ENCODE data around the gene NAGLU. TPM values are rescaled to one million over a fixed set of nuclear protein-coding genes. Genes with fewer than 3 reads are reported as not detected.
A peak's percentile ranks its signal among the peaks of the same experiment; 100 is the strongest.

NAGLU gene
- total and polyA plus RNA-seq, 2 of the 13 experiments (the other 11 are each of a cell fraction or from before 2014, with no cell fraction given): 28.2 to 40.1 TPM

GRCh38 chr17:42548070-42548837 is 12.2 kb downstream of the NAGLU start (continued):
- TF ChIP-seq NR0B2 (CRISPR knock-in tag; IDR thresholded peaks at IDR 0.05) (peak; percentile 40; the same call in 1 of the 2 replicates), CBFB (CRISPR knock-in tag; IDR thresholded peaks at IDR 0.05) (0 out of 2 replicates have a peak, but pooled peaks have one; percentile 17), ZNF687 (CRISPR knock-in tag; IDR thresholded peaks at IDR 0.05) (peak; percentile 43), SETDB1 (CRISPR knock-in tag; IDR thresholded peaks at IDR 0.05; ENCODE audit: borderline replicate concordance) (no peak), AGO2 (optimal IDR thresholded peaks at IDR 0.05; ENCODE audit: low read depth, low read length) (peak; percentile 87), AGO1 (IDR thresholded peaks at IDR 0.05; ENCODE audit: low read depth, low read length, poor library complexity, severe bottlenecking) (peak; percentile 88), ZNF772 (CRISPR knock-in tag; IDR thresholded peaks at IDR 0.05) (0 out of 2 replicates have a peak, but pooled peaks have one; percentile 33), HNRNPK (IDR thresholded peaks at IDR 0.05; ENCODE audit: low read depth, low read length, poor library complexity, severe bottlenecking) (peak; percentile 10), ZNF567 (CRISPR knock-in tag; IDR thresholded peaks at IDR 0.05; ENCODE audit: borderline replicate concordance) (no peak), REPIN1 (CRISPR knock-in tag; IDR thresholded peaks at IDR 0.05; ENCODE audit: borderline replicate concordance, low read depth) (no peak), RBFOX2 (IDR thresholded peaks at IDR 0.05; ENCODE audit: low read depth, low read length) (peak; percentile 77), PRPF4 (IDR thresholded peaks at IDR 0.05; ENCODE audit: low read depth, low read length, poor library complexity, severe bottlenecking) (no peak), HOXA3 (CRISPR knock-in tag; IDR thresholded peaks at IDR 0.05) (peak; percentile 45; the same call in 1 of the 2 replicates), MAZ (IDR thresholded peaks at IDR 0.05; ENCODE audit: borderline replicate concordance, low read depth, low read length) (no peak), MAZ (CRISPR knock-in tag; IDR thresholded peaks at IDR 0.05; ENCODE audit: low read depth) (no peak), ZNF12 (CRISPR knock-in tag; IDR thresholded peaks at IDR 0.05) (no peak), KDM5B (CRISPR knock-in tag; IDR thresholded peaks at IDR 0.05; ENCODE audit: borderline replicate concordance) (peak; percentile 35; the same call in 1 of the 2 replicates)

All from HepG2 (cell line).